Endothelial cell of umbilical vein (primary cell): ENCODE data around the gene MAP3K4. TPM values are rescaled to one million over a fixed set of nuclear protein-coding genes. Genes with fewer than 3 reads are reported as not detected.

Experiments used
- BruUV-seq: library from RNA; stranded (reverse); fragments of 400-500 nt; replicated peaks from 2 replicates; lab custom pipeline; 2021; lab: Mats Ljungman, UMichigan
- CTCF ChIA-PET: fragments of 300-600, 350-600 bp; sonication (Branson Sonifier 250); formaldehyde crosslinking; loops from one replicate; lab custom pipeline; 2021; ENCODE audit warnings: antibody characterized with exemption, inconsistent platforms; lab: Charles Lee
- POLR2A ChIA-PET: fragments of 300-600, 350-600 bp; sonication (Branson Sonifier 250); formaldehyde crosslinking; loops from one replicate; lab custom pipeline; 2021; ENCODE audit warnings: antibody characterized with exemption, inconsistent platforms; lab: Charles Lee
- DNase-seq: peaks from one replicate; pipeline ENCODE4 v3.0.0-alpha.2; 2011; ENCODE audit warnings: low read depth, low spot score
- FAIRE-seq: peaks from 2 replicates; lab custom pipeline; 2011; peaks lifted over from hg19 to GRCh38; lab: Jason Lieb, UNC
- H2AFZ ChIP-seq: 2 replicates; pipeline ENCODE4 v1.6.0; 2012; ENCODE audit warnings: low read depth, low read length, control low read depth, inconsistent platforms
- H3K27ac ChIP-seq: 2 replicates; pipeline ENCODE4 v1.5.1; 2011; ENCODE audit warnings: low read depth, mild to moderate bottlenecking, control low read depth, low read length, moderate library complexity; ENCODE audit not compliant: insufficient read depth
- H3K27me3 ChIP-seq, 2 experiments: 2 replicates each; pipeline versions ENCODE4 v1.6.0 to v1.6.1; 2011; ENCODE audit warnings: low read length in 2 of 2, mixed read lengths in 1 of 2; ENCODE audit not compliant: control insufficient read depth in 2 of 2, insufficient read depth in 2 of 2
- H3K36me3 ChIP-seq, 2 experiments: 2 replicates in 1 of 2; 3 replicates in 1 of 2; pipeline ENCODE4 v1.5.1; 2011; ENCODE audit warnings: low read length in 2 of 2, mild to moderate bottlenecking in 1 of 2, moderate library complexity in 1 of 2; ENCODE audit not compliant: control insufficient read depth in 2 of 2, insufficient read depth in 2 of 2; ENCODE audit errors: extremely low read depth in 1 of 2
- H3K4me1 ChIP-seq: 3 replicates; pipeline ENCODE4 v1.5.1; 2011; ENCODE audit warnings: mild to moderate bottlenecking, low read length; ENCODE audit not compliant: control insufficient read depth, insufficient read depth; ENCODE audit errors: extremely low read depth
- H3K4me2 ChIP-seq: 2 replicates; pipeline ENCODE4 v1.6.1; 2011; ENCODE audit warnings: low read length, control low read depth, mixed read lengths; ENCODE audit not compliant: insufficient read depth
- H3K4me3 ChIP-seq, 3 experiments: fragments of 200-600 bp in 1 of 3; sonication (generic), shearing (Covaris generic) in 1 of 3; replicated peaks in 1 of 3; 2 replicates each; pipeline ENCODE4 v1.5.1; 2011 to 2016; ENCODE audit warnings: control low read depth in 3 of 3, low read length in 3 of 3, mild to moderate bottlenecking in 2 of 3, inconsistent platforms in 1 of 3, low read depth in 1 of 3, moderate library complexity in 1 of 3; ENCODE audit not compliant: insufficient read depth in 1 of 3
- H3K79me2 ChIP-seq: 2 replicates; pipeline ENCODE4 v1.6.0; 2012; ENCODE audit warnings: low read length, inconsistent platforms; ENCODE audit not compliant: control insufficient read depth, insufficient read depth
- H3K9ac ChIP-seq: replicated peaks from 2 replicates; pipeline ENCODE3; 2011; ENCODE audit warnings: low read length, control low read depth; ENCODE audit not compliant: insufficient read depth; ENCODE audit errors: extremely low read depth
- H3K9me1 ChIP-seq: replicated peaks from 3 replicates; pipeline ENCODE4 v1.6.0; 2011; ENCODE audit warnings: mild to moderate bottlenecking, low read length; ENCODE audit not compliant: control insufficient read depth, insufficient read depth; ENCODE audit errors: extremely low read depth
- H3K9me3 ChIP-seq: replicated peaks from 2 replicates; pipeline ENCODE4 v1.5.1; 2012; ENCODE audit warnings: low read length, inconsistent platforms; ENCODE audit not compliant: control insufficient read depth, insufficient read depth
- H4K20me1 ChIP-seq: replicated peaks from 2 replicates; pipeline ENCODE3; 2011; ENCODE audit warnings: mild to moderate bottlenecking, low read length; ENCODE audit not compliant: control insufficient read depth, insufficient read depth; ENCODE audit errors: extremely low read depth
- EZH2 ChIP-seq: IDR thresholded peaks from 2 replicates; pipeline ENCODE4 v1.6.1; 2012; ENCODE audit warnings: borderline replicate concordance, low read depth, mild to moderate bottlenecking, moderate library complexity, low read length, inconsistent platforms; ENCODE audit not compliant: severe bottlenecking
- FOS ChIP-seq: IDR thresholded peaks from 2 replicates; pipeline ENCODE4 v1.6.1; 2011; ENCODE audit warnings: mild to moderate bottlenecking, low read length, moderate library complexity, borderline replicate concordance; ENCODE audit not compliant: insufficient read depth
- GATA2 ChIP-seq: IDR thresholded peaks from 2 replicates; pipeline ENCODE4 v1.7.0; 2011; ENCODE audit warnings: low read depth, mild to moderate bottlenecking, moderate library complexity, mixed read lengths, low read length; ENCODE audit not compliant: insufficient read length, insufficient read depth
- JUN ChIP-seq: IDR thresholded peaks from 2 replicates; pipeline ENCODE4 v1.6.1; 2011; ENCODE audit warnings: borderline replicate concordance, low read depth; ENCODE audit not compliant: insufficient read length, insufficient read depth
- MYC ChIP-seq: IDR thresholded peaks from one replicate; pipeline ENCODE4 v1.6.1; 2011; ENCODE audit warnings: mild to moderate bottlenecking, low read depth, low read length
- POLR2A ChIP-seq: IDR thresholded peaks from 2 replicates; pipeline ENCODE4 v1.6.1; 2012; ENCODE audit warnings: low read depth, mild to moderate bottlenecking, control low read depth, low read length
- POLR2AphosphoS5 ChIP-seq: IDR thresholded peaks from 2 replicates; pipeline ENCODE4 v1.6.1; 2012; ENCODE audit warnings: low read depth, mild to moderate bottlenecking, control low read depth, low read length, moderate library complexity; ENCODE audit not compliant: insufficient read depth
- dilution Hi-C: fragments of 300-500 bp; cut with MboI; formaldehyde crosslinking; loops from one replicate; pipeline ENCODE4 v1.15.0; 2019; ENCODE audit warnings: low sequenced_read_pairs; ENCODE audit not compliant: extremely low pct_ligation_motif_present
- intact Hi-C: fragments of 100-400 bp; cut with micrococcal nuclease; formaldehyde crosslinking; loops from one replicate; pipeline ENCODE4 v1.10.0; 2022
- polyA plus RNA-seq, 4 experiments: library from polyadenylated mRNA; depleted of rRNA in 3 of 4; stranded (reverse) in 3 of 4; unstranded in 1 of 4; fragments of >200 nt; gene quantifications; 2 replicates each; pipeline versions ENCODE4 v1.2.1 to v1.2.3, GENCODE V29; 2011 to 2012; ENCODE audit warnings: missing spikeins in 1 of 4
- total RNA-seq: library from RNA; stranded (reverse); gene quantifications from 2 replicates; pipeline ENCODE4 v1.2.3, GENCODE V29; 2021
- TF ChIP-seq, protein P1 (sequence below): IDR thresholded peaks from 2 replicates; pipeline ENCODE4 v1.6.1; 2011; ENCODE audit not compliant: insufficient read depth, insufficient read length
- TF ChIP-seq, protein P2 (sequence below), 2 donors: IDR thresholded peaks; 1 replicate in 1 of 2; 2 replicates in 1 of 2; pipeline ENCODE4 v1.5.1; 2011; ENCODE audit warnings: low read length in 2 of 2, mild to moderate bottlenecking in 2 of 2, moderate library complexity in 2 of 2, control low read depth in 1 of 2, inconsistent platforms in 1 of 2, low read depth in 1 of 2; ENCODE audit not compliant: insufficient read depth in 1 of 2; ENCODE audit errors: extremely low read depth in 1 of 2

Gene MAP3K4
- total and polyA plus RNA-seq, 2 donors (not counting 3 experiments of a cell fraction or from before 2014, with no cell fraction given) = 10.8 to 42.3 TPM

DNA sequence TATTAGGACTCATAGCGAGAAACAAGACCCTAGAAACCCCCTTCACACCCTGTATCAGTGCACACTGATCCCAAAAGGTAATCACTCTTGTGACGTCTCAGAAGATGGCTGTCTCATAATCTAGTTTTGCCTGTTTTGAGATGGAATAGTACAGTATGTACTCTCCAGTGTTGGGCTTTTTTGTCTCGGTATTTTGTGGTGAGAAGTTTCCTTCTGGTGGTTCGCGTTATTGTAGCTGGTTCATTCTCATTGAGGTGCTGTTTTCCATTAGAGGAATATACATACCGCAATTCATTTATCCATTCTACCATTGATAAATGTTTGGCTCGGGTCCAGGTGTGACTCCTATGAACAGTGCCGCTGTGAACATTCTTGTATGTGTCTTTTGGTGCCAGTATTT lies 27.9 kb upstream of the MAP3K4 start:
- Histone ChIP-seq H3K4me1 (no peaks in the 10 kb centered on the region), H3K9me3 (no peaks in the 10 kb centered on the region), H3K27me3 (peaks cover 0 to 3% of the 10 kb centered on the region in 2 experiments), H2AFZ (no peak overlapping the region), H4K20me1 (no peaks in the 10 kb centered on the region), H3K4me3 (no peak overlapping the region), H3K27ac (no peak overlapping the region), H3K4me2 (no peak overlapping the region), H3K79me2 (no peaks in the 10 kb centered on the region), H3K36me3 (no peaks in the 10 kb centered on the region), H3K9ac (no peak overlapping the region), H3K9me1 (no peaks in the 10 kb centered on the region)
- CTCF ChIA-PET = no interaction called here
- intact Hi-C loops (no loop called here), dilution Hi-C loops (no loop called here)
- POLR2A ChIA-PET = no interaction called here
- no peak for FAIRE-seq
- BruUV-seq = no TSS peak
- DNase-seq = no peak
- TF ChIP-seq, protein P1, sequence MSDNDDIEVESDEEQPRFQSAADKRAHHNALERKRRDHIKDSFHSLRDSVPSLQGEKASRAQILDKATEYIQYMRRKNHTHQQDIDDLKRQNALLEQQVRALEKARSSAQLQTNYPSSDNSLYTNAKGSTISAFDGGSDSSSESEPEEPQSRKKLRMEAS = no peak
- TF ChIP-seq MYC (no peak), JUN (no peak), GATA2 (no peak), POLR2A (no peak), EZH2 (no peak), POLR2AphosphoS5 (no peak), FOS (no peak)
- TF ChIP-seq, protein P2, sequence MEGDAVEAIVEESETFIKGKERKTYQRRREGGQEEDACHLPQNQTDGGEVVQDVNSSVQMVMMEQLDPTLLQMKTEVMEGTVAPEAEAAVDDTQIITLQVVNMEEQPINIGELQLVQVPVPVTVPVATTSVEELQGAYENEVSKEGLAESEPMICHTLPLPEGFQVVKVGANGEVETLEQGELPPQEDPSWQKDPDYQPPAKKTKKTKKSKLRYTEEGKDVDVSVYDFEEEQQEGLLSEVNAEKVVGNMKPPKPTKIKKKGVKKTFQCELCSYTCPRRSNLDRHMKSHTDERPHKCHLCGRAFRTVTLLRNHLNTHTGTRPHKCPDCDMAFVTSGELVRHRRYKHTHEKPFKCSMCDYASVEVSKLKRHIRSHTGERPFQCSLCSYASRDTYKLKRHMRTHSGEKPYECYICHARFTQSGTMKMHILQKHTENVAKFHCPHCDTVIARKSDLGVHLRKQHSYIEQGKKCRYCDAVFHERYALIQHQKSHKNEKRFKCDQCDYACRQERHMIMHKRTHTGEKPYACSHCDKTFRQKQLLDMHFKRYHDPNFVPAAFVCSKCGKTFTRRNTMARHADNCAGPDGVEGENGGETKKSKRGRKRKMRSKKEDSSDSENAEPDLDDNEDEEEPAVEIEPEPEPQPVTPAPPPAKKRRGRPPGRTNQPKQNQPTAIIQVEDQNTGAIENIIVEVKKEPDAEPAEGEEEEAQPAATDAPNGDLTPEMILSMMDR (IDR thresholded peaks at IDR 0.05; ENCODE audit: extremely low read depth in 1 of 2, insufficient read depth in 1 of 2, low read depth in 1 of 2, low read length in 2 of 2) = no peak
